Activated naive CD4-positive, alpha-beta T cell treated with anti-CD3 and anti-CD28 coated beads, Interleukin-2, amount 10 ng/mL, durations not matched to agents 7 days and 5 days (primary cell): ENCODE data around the gene NFATC3.

Experiments
- CTCF ChIA-PET: fragments of 350-600 bp; sonication (Branson Sonifier 250); formaldehyde crosslinking; loops from one replicate; lab custom pipeline; 2021; ENCODE audit warnings: antibody characterized with exemption; lab: Charles Lee
- DNase-seq: peaks from one replicate; pipeline ENCODE4 v3.0.0-alpha.2; 2020
- H3K27ac Mint-ChIP-seq: one replicate; pipeline ENCODE4 v1.8.0; 2021; ENCODE audit warnings: mild to moderate bottlenecking, moderate library complexity, mixed read lengths
- H3K27me3 Mint-ChIP-seq: one replicate; pipeline ENCODE4 v1.8.0; 2021; ENCODE audit warnings: mild to moderate bottlenecking, mixed read lengths
- H3K36me3 Mint-ChIP-seq: one replicate; pipeline ENCODE4 v1.8.0; 2021; ENCODE audit warnings: mixed read lengths
- H3K4me1 Mint-ChIP-seq: one replicate; pipeline ENCODE4 v1.8.0; 2021; ENCODE audit warnings: mixed read lengths
- H3K4me3 Mint-ChIP-seq: one replicate; pipeline ENCODE4 v1.8.0; 2021; ENCODE audit warnings: mild to moderate bottlenecking, moderate library complexity, mixed read lengths
- H3K9me3 Mint-ChIP-seq: one replicate; pipeline ENCODE4 v1.8.0; 2021; ENCODE audit warnings: mixed read lengths

The NFATC3 gene

GRCh38 chr16:68179196-68179795 lies 94.1 kb downstream of the NFATC3 start:
- Mint-ChIP-seq H3K9me3 (no peaks in the 10 kb centered on the region), H3K36me3 (peaks cover 75% of the 10 kb centered on the region), H3K27ac (no peak overlapping the region), H3K4me3 (no peak overlapping the region), H3K27me3 (no peaks in the 10 kb centered on the region), H3K4me1 (peaks cover 4% of the 10 kb centered on the region)
- CTCF ChIA-PET: interaction anchor here (0.8 to 1.1 kb wide), 3 partner anchors 49 to 138 kb away, joined by 3 to 4 read pairs (median 3); no protein-coding TSS in a partner anchor
- DNase-seq: no peak

DNA sequence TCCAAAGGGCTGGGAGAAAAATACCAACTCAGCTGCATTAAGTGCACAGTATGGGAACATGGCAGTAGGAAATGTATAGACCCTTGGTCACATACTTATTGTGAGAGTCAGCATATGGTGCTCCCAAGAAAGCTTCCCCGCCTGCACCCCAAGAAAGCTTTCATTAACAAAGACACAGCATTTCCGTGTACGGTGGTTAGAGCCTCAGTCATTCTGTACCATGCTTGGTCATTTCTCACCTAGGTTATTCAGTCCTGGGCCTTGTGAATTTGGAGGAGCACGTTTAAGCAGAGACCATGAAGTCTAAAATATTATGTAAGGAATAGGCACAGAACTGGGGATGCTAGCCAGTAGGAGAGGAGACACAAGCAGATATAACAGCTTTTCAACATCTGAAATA lies 94.7 kb downstream of the NFATC3 start:
- H3K4me3 Mint-ChIP-seq: no peak overlapping the region
- peaks cover 4% of the 10 kb centered on the region for H3K4me1 Mint-ChIP-seq
- DNase-seq: no peak
- H3K9me3 Mint-ChIP-seq: no peaks in the 10 kb centered on the region
- peaks cover 74% of the 10 kb centered on the region for H3K36me3 Mint-ChIP-seq
- H3K27me3 Mint-ChIP-seq: no peaks in the 10 kb centered on the region
- CTCF ChIA-PET: interaction anchor here (0.5 to 1.1 kb wide), 3 partner anchors 49 to 454 kb away, joined by 3 read pairs; no protein-coding TSS in a partner anchor
- H3K27ac Mint-ChIP-seq: no peak overlapping the region

DNA sequence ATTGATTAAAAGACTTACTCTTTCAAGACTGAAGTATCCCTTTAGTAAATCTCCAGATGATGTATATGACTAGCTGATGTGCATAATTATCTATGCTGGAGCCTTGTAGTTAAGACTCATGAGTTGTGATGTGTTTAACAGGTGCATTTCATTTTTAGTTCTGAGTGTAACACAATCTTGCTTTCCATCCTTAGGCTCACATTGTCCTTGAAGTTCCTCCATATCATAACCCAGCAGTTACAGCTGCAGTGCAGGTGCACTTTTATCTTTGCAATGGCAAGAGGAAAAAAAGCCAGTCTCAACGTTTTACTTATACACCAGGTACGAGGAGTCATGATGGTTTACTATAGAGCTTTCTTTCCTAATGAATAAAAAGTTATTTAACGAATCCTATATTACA lies 97.9 kb downstream of the NFATC3 start:
- CTCF ChIA-PET: interaction anchor here (1.7 kb wide), 1 partner anchor 45 kb away, joined by 3 read pairs; no protein-coding TSS in a partner anchor
- H3K27me3 Mint-ChIP-seq: no peaks in the 10 kb centered on the region
- no peaks in the 10 kb centered on the region for H3K4me1 Mint-ChIP-seq
- no peak overlapping the region for H3K27ac Mint-ChIP-seq
- no peaks in the 10 kb centered on the region for H3K9me3 Mint-ChIP-seq
- no peak for DNase-seq
- H3K4me3 Mint-ChIP-seq: no peak overlapping the region
- H3K36me3 Mint-ChIP-seq: peaks cover 61% of the 10 kb centered on the region

DNA sequence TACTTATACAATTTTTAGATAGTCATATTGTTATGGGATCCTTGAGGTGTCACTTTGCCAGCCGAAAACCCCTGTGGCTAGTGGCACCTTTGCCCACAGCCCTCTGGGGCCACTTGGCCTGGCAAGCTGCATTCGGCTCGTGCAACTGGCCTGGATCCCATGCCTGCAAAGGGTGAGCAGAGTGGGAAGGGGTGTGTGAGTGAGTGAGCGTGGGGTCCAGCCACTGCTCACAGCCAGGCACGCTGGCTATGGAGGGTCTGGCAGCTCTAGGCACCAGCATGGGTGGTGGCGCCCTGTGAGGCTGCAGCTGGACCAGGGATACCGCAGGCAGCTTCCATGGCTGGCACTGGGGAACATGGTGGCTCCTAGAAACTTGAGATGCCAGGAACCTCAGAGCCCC lies 101.7 kb downstream of the NFATC3 start:
- Mint-ChIP-seq H3K9me3 (no peaks in the 10 kb centered on the region), H3K4me1 (no peaks in the 10 kb centered on the region), H3K4me3 (no peak overlapping the region), H3K27me3 (no peaks in the 10 kb centered on the region), H3K27ac (no peak overlapping the region), H3K36me3 (peaks cover 48% of the 10 kb centered on the region)
- no peak for DNase-seq
- CTCF ChIA-PET: no interaction called here

GRCh38 chr16:68187505-68187904 lies 102.3 kb downstream of the NFATC3 start:
- peaks cover 47% of the 10 kb centered on the region for H3K36me3 Mint-ChIP-seq
- no peaks in the 10 kb centered on the region for H3K9me3 Mint-ChIP-seq
- CTCF ChIA-PET: no interaction called here
- no peak overlapping the region for H3K4me3 Mint-ChIP-seq
- H3K4me1 Mint-ChIP-seq: no peaks in the 10 kb centered on the region
- H3K27me3 Mint-ChIP-seq: no peaks in the 10 kb centered on the region
- H3K27ac Mint-ChIP-seq: no peak overlapping the region
- DNase-seq: no peak

GRCh38 chr16:68188170-68188569 lies 103.0 kb downstream of the NFATC3 start:
- Mint-ChIP-seq H3K9me3 (no peaks in the 10 kb centered on the region), H3K27me3 (no peaks in the 10 kb centered on the region), H3K4me1 (no peaks in the 10 kb centered on the region), H3K27ac (no peak overlapping the region), H3K4me3 (no peak overlapping the region), H3K36me3 (peaks cover 47% of the 10 kb centered on the region)
- no peak for DNase-seq
- CTCF ChIA-PET: no interaction called here

- Mint-ChIP-seq H3K4me1 (no peaks in the 10 kb centered on the region), H3K9me3 (no peaks in the 10 kb centered on the region), H3K36me3 (peaks cover 46% of the 10 kb centered on the region), H3K27me3 (no peaks in the 10 kb centered on the region), H3K27ac (no peak overlapping the region), H3K4me3 (no peak overlapping the region)
- CTCF ChIA-PET: no interaction called here
- no peak for DNase-seq
Measured at GRCh38 chr16:68190081-68190480, 104.9 kb downstream of the NFATC3 start.

DNA sequence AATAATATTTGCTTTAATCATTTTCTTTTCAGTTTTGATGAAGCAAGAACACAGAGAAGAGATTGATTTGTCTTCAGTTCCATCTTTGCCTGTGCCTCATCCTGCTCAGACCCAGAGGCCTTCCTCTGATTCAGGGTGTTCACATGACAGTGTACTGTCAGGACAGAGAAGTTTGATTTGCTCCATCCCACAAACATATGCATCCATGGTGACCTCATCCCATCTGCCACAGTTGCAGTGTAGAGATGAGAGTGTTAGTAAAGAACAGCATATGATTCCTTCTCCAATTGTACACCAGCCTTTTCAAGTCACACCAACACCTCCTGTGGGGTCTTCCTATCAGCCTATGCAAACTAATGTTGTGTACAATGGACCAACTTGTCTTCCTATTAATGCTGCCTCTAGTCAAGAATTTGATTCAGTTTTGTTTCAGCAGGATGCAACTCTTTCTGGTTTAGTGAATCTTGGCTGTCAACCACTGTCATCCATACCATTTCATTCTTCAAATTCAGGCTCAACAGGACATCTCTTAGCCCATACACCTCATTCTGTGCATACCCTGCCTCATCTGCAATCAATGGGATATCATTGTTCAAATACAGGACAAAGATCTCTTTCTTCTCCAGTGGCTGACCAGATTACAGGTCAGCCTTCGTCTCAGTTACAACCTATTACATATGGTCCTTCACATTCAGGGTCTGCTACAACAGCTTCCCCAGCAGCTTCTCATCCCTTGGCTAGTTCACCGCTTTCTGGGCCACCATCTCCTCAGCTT lies 105.8 kb downstream of the NFATC3 start:
- Mint-ChIP-seq H3K36me3 (peaks cover 42% of the 10 kb centered on the region), H3K4me3 (no peak overlapping the region), H3K27me3 (no peaks in the 10 kb centered on the region), H3K27ac (no peak overlapping the region), H3K4me1 (no peaks in the 10 kb centered on the region), H3K9me3 (no peaks in the 10 kb centered on the region)
- CTCF ChIA-PET: no interaction called here
- no peak for DNase-seq

DNA sequence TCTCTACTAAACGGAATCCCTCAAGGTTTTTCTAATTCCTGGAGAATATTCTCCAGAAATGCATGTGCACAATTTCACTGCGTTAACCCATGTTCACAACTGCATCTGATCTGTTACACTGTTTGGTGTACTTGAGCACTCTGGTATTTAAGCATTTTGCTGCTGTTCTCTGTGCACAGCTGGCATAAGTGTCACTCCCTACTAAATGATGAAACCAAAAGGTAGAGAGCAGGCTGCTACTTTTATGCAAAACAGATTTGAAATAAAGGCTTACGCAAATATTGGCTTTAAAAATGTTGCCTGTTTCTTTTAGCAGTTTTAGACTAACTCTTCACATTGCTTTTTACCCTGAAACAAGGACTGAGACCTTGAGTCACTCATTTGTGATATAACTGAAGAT lies 109.1 kb downstream of the NFATC3 start:
- CTCF ChIA-PET: no interaction called here
- H3K36me3 Mint-ChIP-seq: peaks cover 34% of the 10 kb centered on the region
- no peaks in the 10 kb centered on the region for H3K9me3 Mint-ChIP-seq
- H3K4me3 Mint-ChIP-seq: no peak overlapping the region
- DNase-seq: no peak
- no peaks in the 10 kb centered on the region for H3K4me1 Mint-ChIP-seq
- no peaks in the 10 kb centered on the region for H3K27me3 Mint-ChIP-seq
- no peak overlapping the region for H3K27ac Mint-ChIP-seq

- H3K27ac Mint-ChIP-seq: no peak overlapping the region
- H3K4me3 Mint-ChIP-seq: no peak overlapping the region
- H3K36me3 Mint-ChIP-seq: peaks cover 26% of the 10 kb centered on the region
- H3K4me1 Mint-ChIP-seq: peaks cover 2% of the 10 kb centered on the region
- no peaks in the 10 kb centered on the region for H3K9me3 Mint-ChIP-seq
- H3K27me3 Mint-ChIP-seq: no peaks in the 10 kb centered on the region
- CTCF ChIA-PET: no interaction called here
- DNase-seq: no peak
Measured at GRCh38 chr16:68197250-68197649, 112.1 kb downstream of the NFATC3 start.

DNA sequence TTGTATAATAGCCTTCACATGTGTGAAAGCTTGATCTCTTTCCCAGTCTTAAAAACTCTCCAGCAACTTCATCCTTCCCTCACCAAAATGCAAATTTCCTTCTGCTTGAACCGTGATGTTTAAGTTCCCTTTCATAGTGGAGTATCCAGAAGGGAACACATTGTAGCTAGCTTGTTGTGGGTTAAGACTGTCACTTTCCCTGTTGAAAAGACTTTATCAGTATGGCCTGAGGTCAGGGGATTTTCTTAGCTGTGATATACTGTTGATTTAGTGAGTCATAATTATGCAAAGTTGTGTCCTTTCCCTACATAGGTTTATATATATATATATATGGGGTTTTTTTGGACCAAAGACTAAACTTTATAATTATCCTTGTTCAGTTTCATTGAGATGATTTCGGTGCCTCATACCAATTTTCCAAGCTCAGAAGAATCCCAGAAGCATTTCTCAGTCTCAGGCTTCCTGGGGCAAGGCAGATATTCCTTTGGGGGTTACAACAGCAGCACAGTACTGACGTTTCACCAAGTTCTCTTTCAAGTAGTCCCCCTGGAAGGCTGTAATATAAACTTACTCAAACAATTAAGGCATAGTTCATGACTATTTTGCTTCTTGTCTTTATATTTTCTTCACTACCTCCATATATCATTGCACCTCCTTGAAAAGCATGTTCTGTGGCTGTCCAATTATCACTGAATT lies 115.1 kb downstream of the NFATC3 start:
- Mint-ChIP-seq H3K27me3 (no peaks in the 10 kb centered on the region), H3K9me3 (no peaks in the 10 kb centered on the region), H3K27ac (no peak overlapping the region), H3K36me3 (peaks cover 14% of the 10 kb centered on the region), H3K4me1 (peaks cover 2% of the 10 kb centered on the region), H3K4me3 (no peak overlapping the region)
- no peak for DNase-seq
- CTCF ChIA-PET: interaction anchor here (0.7 to 1.0 kb wide), 2 partner anchors 108 to 1671 kb away, joined by 3 read pairs; no protein-coding TSS in a partner anchor

GRCh38 chr16:68202091-68202519 lies 116.9 kb downstream of the NFATC3 start:
- no peak overlapping the region for H3K27ac Mint-ChIP-seq
- H3K27me3 Mint-ChIP-seq: no peaks in the 10 kb centered on the region
- H3K4me3 Mint-ChIP-seq: no peak overlapping the region

DNA sequence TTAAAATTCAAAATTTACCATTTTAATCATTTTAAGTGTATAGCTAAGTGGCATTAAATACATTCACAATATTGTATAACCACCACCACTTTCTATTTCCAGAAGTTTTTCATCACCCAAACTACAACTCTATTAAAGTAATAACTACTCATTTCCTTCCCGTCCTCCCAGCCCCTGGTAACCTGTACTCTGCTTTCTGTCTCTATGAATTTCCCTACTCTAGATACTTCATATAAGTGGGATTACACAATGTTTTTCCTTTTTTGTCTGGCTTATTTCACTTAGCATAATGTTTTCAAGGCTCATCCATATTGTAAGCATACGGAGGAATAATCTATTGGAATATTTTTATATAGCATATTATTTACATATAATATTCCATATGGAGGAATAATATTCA lies 121.1 kb downstream of the NFATC3 start:
- no peaks in the 10 kb centered on the region for H3K9me3 Mint-ChIP-seq
- H3K27ac Mint-ChIP-seq: no peak overlapping the region
- H3K4me1 Mint-ChIP-seq: peaks cover 24% of the 10 kb centered on the region
- H3K4me3 Mint-ChIP-seq: no peak overlapping the region
- no peak for DNase-seq
- peaks cover 28% of the 10 kb centered on the region for H3K36me3 Mint-ChIP-seq
- H3K27me3 Mint-ChIP-seq: no peaks in the 10 kb centered on the region
- CTCF ChIA-PET: no interaction called here

More at GRCh38 chr16:68202091-68202519, 116.9 kb downstream of the NFATC3 start:
- H3K4me1 Mint-ChIP-seq: peaks cover 2% of the 10 kb centered on the region
- no peak for DNase-seq
- peaks cover 20% of the 10 kb centered on the region for H3K36me3 Mint-ChIP-seq
- CTCF ChIA-PET: interaction anchor here (0.8 kb wide), 1 partner anchor 63 kb away, joined by 3 read pairs; no protein-coding TSS in a partner anchor
- no peaks in the 10 kb centered on the region for H3K9me3 Mint-ChIP-seq

- CTCF ChIA-PET: no interaction called here
- Mint-ChIP-seq H3K27ac (no peak overlapping the region), H3K9me3 (no peaks in the 10 kb centered on the region), H3K4me3 (no peak overlapping the region), H3K27me3 (no peaks in the 10 kb centered on the region), H3K4me1 (peaks cover 26% of the 10 kb centered on the region), H3K36me3 (peaks cover 42% of the 10 kb centered on the region)
- no peak for DNase-seq
Measured at GRCh38 chr16:68214726-68215125, 129.6 kb downstream of the NFATC3 start.
